T-cell (primary cell): ENCODE measurements around the gene PDP2. TPM values are rescaled to one million over a fixed set of nuclear protein-coding genes. Genes with fewer than 3 reads are reported as not detected.

Source experiments
- ATAC-seq, 4 experiments: fragments of 200-7000 bp in 3 of 4; fragments of 150-1000 bp in 1 of 4; cut with Tn5 transposase; replicated peaks in 1 of 4; 1 replicate in 3 of 4; 2 replicates in 1 of 4; pipeline ENCODE4 v1.10.0; 2021; ENCODE audit warnings: moderate library complexity in 3 of 4, mild to moderate bottlenecking in 2 of 4, moderate number of reproducible peaks in 1 of 4
- CTCF ChIA-PET, 2 donors: fragments of 300-600 bp; sonication (Branson Sonifier 250); formaldehyde crosslinking; loops; one replicate each; lab custom pipeline; 2022; ENCODE audit warnings: antibody characterized with exemption in 2 of 2; lab: Charles Lee
- POLR2A ChIA-PET, 2 donors: fragments of 300-600 bp; sonication (Branson Sonifier 250); formaldehyde crosslinking; loops; one replicate each; lab custom pipeline; 2022; ENCODE audit warnings: antibody characterized with exemption in 2 of 2; lab: Charles Lee
- DNase-seq, 35 experiments: peaks; one replicate each; pipeline versions ENCODE4 v3.0.0 to v3.0.0-alpha.2; 2013 to 2023
- H3K27ac ChIP-seq: one replicate; pipeline ENCODE4 v1.5.1; 2013; ENCODE audit warnings: low read length
- H3K27me3 ChIP-seq, 2 experiments: replicated peaks in 1 of 2; 1 replicate in 1 of 2; 2 replicates in 1 of 2; pipeline versions ENCODE4 v1.6.1 to v1.7.0; 2013; ENCODE audit warnings: low read length in 1 of 2, mixed read lengths in 1 of 2; ENCODE audit not compliant: control insufficient read depth in 2 of 2, insufficient read depth in 2 of 2; ENCODE audit errors: extremely low read depth in 1 of 2
- H3K36me3 ChIP-seq, 2 donors: 1 replicate in 1 of 2; 2 replicates in 1 of 2; pipeline versions ENCODE4 v1.6.1 to v1.7.0; 2013; ENCODE audit warnings: low read length in 1 of 2; ENCODE audit not compliant: control insufficient read depth in 2 of 2, insufficient read depth in 1 of 2; ENCODE audit errors: extremely low read depth in 1 of 2
- H3K4me1 ChIP-seq, 2 experiments: 1 replicate in 1 of 2; 2 replicates in 1 of 2; pipeline versions ENCODE4 v1.6.1 to v1.7.0; 2013; ENCODE audit warnings: low read length in 2 of 2, mixed read lengths in 1 of 2; ENCODE audit not compliant: insufficient read depth in 2 of 2, control insufficient read depth in 1 of 2; ENCODE audit errors: extremely low read depth in 1 of 2
- H3K4me3 ChIP-seq, 2 donors: 1 replicate in 1 of 2; 2 replicates in 1 of 2; pipeline versions ENCODE4 v1.5.1 to v1.7.0; 2013; ENCODE audit warnings: mild to moderate bottlenecking in 2 of 2, low read length in 1 of 2, moderate library complexity in 1 of 2; ENCODE audit not compliant: control insufficient read depth in 1 of 2; ENCODE audit errors: extremely low read depth in 1 of 2
- H3K9me3 ChIP-seq: 2 replicates; pipeline ENCODE4 v1.7.0; 2013
- H3K27ac Mint-ChIP-seq, 2 donors: one replicate each; pipeline ENCODE4 v1.8.0; 2020 to 2021; ENCODE audit warnings: mild to moderate bottlenecking in 2 of 2, mixed read lengths in 2 of 2
- H3K27me3 Mint-ChIP-seq, 2 donors: one replicate each; pipeline ENCODE4 v1.8.0; 2021 to 2022; ENCODE audit warnings: mixed read lengths in 2 of 2
- H3K36me3 Mint-ChIP-seq: one replicate; pipeline ENCODE4 v1.8.0; 2021; ENCODE audit warnings: mixed read lengths
- H3K4me1 Mint-ChIP-seq, 3 donors: one replicate each; pipeline ENCODE4 v1.8.0; 2020 to 2022; ENCODE audit warnings: mixed read lengths in 3 of 3, mild to moderate bottlenecking in 1 of 3
- H3K4me3 Mint-ChIP-seq, 3 donors: one replicate each; pipeline ENCODE4 v1.8.0; 2020 to 2022; ENCODE audit warnings: mild to moderate bottlenecking in 3 of 3, mixed read lengths in 3 of 3, moderate library complexity in 3 of 3
- H3K9me3 Mint-ChIP-seq, 3 donors: one replicate each; pipeline ENCODE4 v1.8.0; 2020 to 2022; ENCODE audit warnings: mixed read lengths in 3 of 3
- WGBS: methylation state at CpG from one replicate; pipeline ENCODE4 v1.1.5; 2013; ENCODE audit warnings: missing lambda C conversion rate; ENCODE audit not compliant: insufficient coverage; 5-methylcytosine and 5-hydroxymethylcytosine counted together
- total RNA-seq, 35 experiments: library from RNA in 6 of 35; stranded (reverse) in 6 of 35; fragments of 120-200 nt in 1 of 35; gene quantifications; one replicate each; pipeline versions ENCODE4 v1.2.1 to v1.2.4 and lab custom pipeline; 2013 to 2026

PDP2 gene
- total RNA-seq, 5 donors from 2014 or later (not counting 1 experiment from before 2014, with no cell fraction given) = 7.1 to 16.5 (median 12.5) TPM

- 91% methylated on average over 10 of the region's 12 CpGs for WGBS
- peaks cover 20% of the 10 kb centered on the region for H3K36me3 Mint-ChIP-seq
These were observed 5.2 kb downstream of the PDP2 start for GRCh38 chr16:66885491-66885890.

GRCh38 chr16:66886321-66886720 lies 6.0 kb downstream of the PDP2 start:
- CTCF ChIA-PET = no interaction called here
- WGBS = no CpG with 5 or more reads among the region's 2 CpGs
- Histone ChIP-seq H3K36me3 (peaks cover 23 to 28% of the 10 kb centered on the region in 2 donors), H3K27ac (no peak overlapping the region), H3K4me1 (peaks cover 0 to 8% of the 10 kb centered on the region in 2 experiments), H3K9me3 (no peaks in the 10 kb centered on the region), H3K27me3 (no peaks in the 10 kb centered on the region), H3K4me3 (no peak overlapping the region)
- H3K4me3 Mint-ChIP-seq = no peak overlapping the region
- no peak overlapping the region for H3K27ac Mint-ChIP-seq
- H3K36me3 Mint-ChIP-seq = peaks cover 20% of the 10 kb centered on the region
- peaks cover 22 to 33% (median 22%) of the 10 kb centered on the region in 3 donors for H3K4me1 Mint-ChIP-seq
- no peak for DNase-seq
- no peak for ATAC-seq
- POLR2A ChIA-PET = no interaction called here
- no peaks in the 10 kb centered on the region for H3K27me3 Mint-ChIP-seq
- no peaks in the 10 kb centered on the region for H3K9me3 Mint-ChIP-seq

More at GRCh38 chr16:66885491-66885890, 5.2 kb downstream of the PDP2 start:
- ATAC-seq (no peak), DNase-seq (no peak)
- H3K4me3 Mint-ChIP-seq = no peak overlapping the region
- H3K27me3 ChIP-seq = no peaks in the 10 kb centered on the region
- H3K4me1 Mint-ChIP-seq = peaks cover 22 to 33% (median 23%) of the 10 kb centered on the region in 3 donors
- ChIA-PET POLR2A (no interaction called here), CTCF (no interaction called here)
- peaks cover 23 to 28% of the 10 kb centered on the region in 2 donors for H3K36me3 ChIP-seq
- no peaks in the 10 kb centered on the region for H3K9me3 Mint-ChIP-seq
- H3K4me3 ChIP-seq = no peak overlapping the region
- H3K27ac ChIP-seq = no peak overlapping the region
- H3K4me1 ChIP-seq = peaks cover 3 to 15% of the 10 kb centered on the region in 2 experiments
- H3K9me3 ChIP-seq = no peaks in the 10 kb centered on the region
- no peaks in the 10 kb centered on the region for H3K27me3 Mint-ChIP-seq
- no peak overlapping the region for H3K27ac Mint-ChIP-seq

GRCh38 chr16:66886914-66887313 lies 6.6 kb downstream of the PDP2 start:
- Mint-ChIP-seq H3K9me3 (no peaks in the 10 kb centered on the region), H3K27ac (no peak overlapping the region), H3K4me1 (peaks cover 16 to 27% (median 17%) of the 10 kb centered on the region in 3 donors), H3K27me3 (no peaks in the 10 kb centered on the region), H3K36me3 (peaks cover 20% of the 10 kb centered on the region), H3K4me3 (no peak overlapping the region)
- H3K4me3 ChIP-seq = no peak overlapping the region
- DNase-seq (no peak), ATAC-seq (no peak)
- peaks cover 0 to 3% of the 10 kb centered on the region in 2 experiments for H3K4me1 ChIP-seq
- no peaks in the 10 kb centered on the region for H3K9me3 ChIP-seq
- no peaks in the 10 kb centered on the region for H3K27me3 ChIP-seq
- no CpG with 5 or more reads among the region's 3 CpGs for WGBS
- ChIA-PET POLR2A (no interaction called here), CTCF (no interaction called here)
- peaks cover 23 to 28% of the 10 kb centered on the region in 2 donors for H3K36me3 ChIP-seq
- H3K27ac ChIP-seq = no peak overlapping the region

GRCh38 chr16:66888647-66889615 lies 8.6 kb downstream of the PDP2 start:
- no peak overlapping the region for H3K27ac ChIP-seq
- no peaks in the 10 kb centered on the region for H3K27me3 ChIP-seq
- Mint-ChIP-seq H3K27me3 (no peaks in the 10 kb centered on the region), H3K36me3 (peaks cover 20% of the 10 kb centered on the region), H3K27ac (no peak overlapping the region), H3K9me3 (no peaks in the 10 kb centered on the region), H3K4me1 (peaks cover 14 to 29% (median 23%) of the 10 kb centered on the region in 3 donors), H3K4me3 (no peak overlapping the region)
- peaks cover 23 to 28% of the 10 kb centered on the region in 2 donors for H3K36me3 ChIP-seq
- no peak overlapping the region for H3K4me3 ChIP-seq
- H3K9me3 ChIP-seq = no peaks in the 10 kb centered on the region
- DNase-seq (no peak), ATAC-seq (no peak)
- H3K4me1 ChIP-seq = peaks cover 0 to 10% of the 10 kb centered on the region in 2 experiments
- WGBS = 91% methylated on average over 3 of the region's 6 CpGs
- POLR2A ChIA-PET = interaction anchor here in 1 of 2 donors (0.6 kb wide), 1 partner anchor 10 kb away, joined by 3 read pairs; no protein-coding TSS in a partner anchor
- CTCF ChIA-PET = no interaction called here

GRCh38 chr16:66889622-66890021 lies 9.3 kb downstream of the PDP2 start:
- ChIA-PET CTCF (interaction anchor here (0.6 to 0.7 kb wide), 2 partner anchors 99 to 285 kb away, joined by 3 read pairs; partner anchors contain the start of gene CMTM3 (in 1 of the 2)), POLR2A (no interaction called here)
- 50% methylated on average over 1 of the region's 4 CpGs for WGBS
- Histone ChIP-seq H3K9me3 (no peaks in the 10 kb centered on the region), H3K27me3 (no peaks in the 10 kb centered on the region), H3K4me3 (no peak overlapping the region), H3K4me1 (peaks cover 0 to 10% of the 10 kb centered on the region in 2 experiments), H3K36me3 (peaks cover 18 to 25% of the 10 kb centered on the region in 2 donors), H3K27ac (no peak overlapping the region)
- no peak overlapping the region for H3K4me3 Mint-ChIP-seq
- H3K4me1 Mint-ChIP-seq = peaks cover 14 to 29% (median 26%) of the 10 kb centered on the region in 3 donors
- DNase-seq = no peak
- H3K36me3 Mint-ChIP-seq = peaks cover 16% of the 10 kb centered on the region
- H3K27me3 Mint-ChIP-seq = no peaks in the 10 kb centered on the region
- no peak overlapping the region for H3K27ac Mint-ChIP-seq
- ATAC-seq = no peak
- H3K9me3 Mint-ChIP-seq = no peaks in the 10 kb centered on the region

- WGBS = no CpG with 5 or more reads among the region's 2 CpGs
- no peak for ATAC-seq
- Mint-ChIP-seq H3K27me3 (no peaks in the 10 kb centered on the region), H3K4me3 (no peak overlapping the region), H3K36me3 (peaks cover 5% of the 10 kb centered on the region), H3K27ac (no peak overlapping the region), H3K4me1 (peaks cover 7 to 24% (median 23%) of the 10 kb centered on the region in 3 donors), H3K9me3 (no peaks in the 10 kb centered on the region)
- peaks cover 7 to 14% of the 10 kb centered on the region in 2 donors for H3K36me3 ChIP-seq
- ChIA-PET CTCF (interaction anchor here (0.6 to 1.0 kb wide), 4 partner anchors 9 to 165 kb away, joined by 3 to 5 read pairs (median 4); no protein-coding TSS in a partner anchor), POLR2A (no interaction called here)
- peaks cover 0 to 2% of the 10 kb centered on the region in 2 experiments for H3K27me3 ChIP-seq
- H3K4me3 ChIP-seq = no peak overlapping the region
- no peak overlapping the region for H3K27ac ChIP-seq
- H3K4me1 ChIP-seq = peaks cover 0 to 10% of the 10 kb centered on the region in 2 experiments
- DNase-seq = no peak
- no peaks in the 10 kb centered on the region for H3K9me3 ChIP-seq
These were observed 10.5 kb downstream of the PDP2 start for GRCh38 chr16:66890799-66891198.
